Esophagus muscularis mucosa (tissue), 4 donors: ENCODE data around the gene BAG2. TPM values are rescaled to one million over a fixed set of nuclear protein-coding genes. Genes with fewer than 3 reads are reported as not detected.

Source experiments
- DNase-seq: peaks from one replicate; pipeline ENCODE4 v3.0.0-alpha.2; 2017; ENCODE audit errors: extremely low spot score
- H3K27ac ChIP-seq, 4 donors: fragments of 200-600 bp; sonication (generic); replicated peaks in 1 of 4; 1 replicate in 3 of 4; 2 replicates in 1 of 4; pipeline ENCODE4 v1.5.1; 2016 to 2019; ENCODE audit warnings: mild to moderate bottlenecking in 1 of 4
- H3K27me3 ChIP-seq, 4 donors: fragments of 200-600 bp; sonication (generic); one replicate each; pipeline versions ENCODE4 v1.5.1 to v1.6.0; 2016 to 2019
- H3K36me3 ChIP-seq, 4 donors: fragments of 200-600 bp; sonication (generic); one replicate each; pipeline ENCODE4 v1.5.1; 2016 to 2019
- H3K4me1 ChIP-seq, 4 donors: fragments of 200-600 bp; sonication (generic); one replicate each; pipeline ENCODE4 v1.5.1; 2016 to 2019
- H3K4me3 ChIP-seq, 4 donors: fragments of 200-600 bp; sonication (generic); 1 replicate in 2 of 4; 2 replicates in 2 of 4; pipeline ENCODE4 v1.5.1; 2016 to 2019; ENCODE audit warnings: mild to moderate bottlenecking in 4 of 4, moderate library complexity in 1 of 4
- H3K9me3 ChIP-seq, 4 donors: fragments of 200-600 bp; sonication (generic); 1 replicate in 3 of 4; 2 replicates in 1 of 4; pipeline ENCODE4 v1.5.1; 2016 to 2019
- EP300 ChIP-seq: sonication (generic); formaldehyde crosslinking; IDR thresholded peaks from one replicate; pipeline ENCODE4 v1.6.1; 2017; ENCODE audit warnings: antibody characterized with exemption
- POLR2A ChIP-seq: fragments of 450-650 bp; IDR thresholded peaks from one replicate; pipeline ENCODE4 v1.6.1; 2017; ENCODE audit warnings: antibody characterized with exemption, moderate library complexity, mild to moderate bottlenecking, low read depth
- POLR2AphosphoS5 ChIP-seq, 2 donors: sonication (generic); formaldehyde crosslinking; IDR thresholded peaks; one replicate each; pipeline ENCODE4 v1.6.1; 2017; ENCODE audit warnings: antibody characterized with exemption in 2 of 2
- WGBS: methylation state at CpG from one replicate; pipeline ENCODE4 v1.1.5; 2018; 5-methylcytosine and 5-hydroxymethylcytosine counted together
- intact Hi-C: fragments of 100-400 bp; cut with DNase I; formaldehyde crosslinking; loops from one replicate; pipeline ENCODE4 v1.15.1; 2023
- total RNA-seq, 4 donors: library from RNA; depleted of rRNA; stranded (reverse); fragments of >200 nt; gene quantifications; one replicate each; pipeline versions ENCODE4 v1.1.0 to v1.2.1, GENCODE V29; 2016
- TF ChIP-seq, protein P1 (sequence below), 3 experiments: fragments of 200-600 bp in 2 of 3; fragments of 450-650 bp in 1 of 3; sonication (generic) in 2 of 3; IDR thresholded peaks; one replicate each; pipeline ENCODE4 v1.5.1; 2017 to 2019; ENCODE audit warnings: antibody characterized with exemption in 3 of 3, mild to moderate bottlenecking in 2 of 3, moderate library complexity in 1 of 3

Gene BAG2
- total RNA-seq, 4 donors from 2014 or later = 29.0 to 42.8 (median 39.6) TPM

- TF ChIP-seq POLR2AphosphoS5 (IDR thresholded peaks at IDR 0.05) (peak in 1 of 2 donors; percentile 70), EP300 (no peak)
- TF ChIP-seq, protein P1, sequence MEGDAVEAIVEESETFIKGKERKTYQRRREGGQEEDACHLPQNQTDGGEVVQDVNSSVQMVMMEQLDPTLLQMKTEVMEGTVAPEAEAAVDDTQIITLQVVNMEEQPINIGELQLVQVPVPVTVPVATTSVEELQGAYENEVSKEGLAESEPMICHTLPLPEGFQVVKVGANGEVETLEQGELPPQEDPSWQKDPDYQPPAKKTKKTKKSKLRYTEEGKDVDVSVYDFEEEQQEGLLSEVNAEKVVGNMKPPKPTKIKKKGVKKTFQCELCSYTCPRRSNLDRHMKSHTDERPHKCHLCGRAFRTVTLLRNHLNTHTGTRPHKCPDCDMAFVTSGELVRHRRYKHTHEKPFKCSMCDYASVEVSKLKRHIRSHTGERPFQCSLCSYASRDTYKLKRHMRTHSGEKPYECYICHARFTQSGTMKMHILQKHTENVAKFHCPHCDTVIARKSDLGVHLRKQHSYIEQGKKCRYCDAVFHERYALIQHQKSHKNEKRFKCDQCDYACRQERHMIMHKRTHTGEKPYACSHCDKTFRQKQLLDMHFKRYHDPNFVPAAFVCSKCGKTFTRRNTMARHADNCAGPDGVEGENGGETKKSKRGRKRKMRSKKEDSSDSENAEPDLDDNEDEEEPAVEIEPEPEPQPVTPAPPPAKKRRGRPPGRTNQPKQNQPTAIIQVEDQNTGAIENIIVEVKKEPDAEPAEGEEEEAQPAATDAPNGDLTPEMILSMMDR (IDR thresholded peaks at IDR 0.05) = peak; percentile 19 to 60 (median 35)
- no peaks in the 10 kb centered on the region for H3K27me3 ChIP-seq
- peak overlapping the region; percentile 81 to 97 (median 91) for H3K4me3 ChIP-seq
- 1% methylated on average over 33 of the region's 38 CpGs for WGBS
- intact Hi-C loops = loop anchor here (5.0 kb wide), 2 partner anchors 34 to 49 kb away; partner anchors contain the start of gene BAG2
- no peaks in the 10 kb centered on the region for H3K9me3 ChIP-seq
- H3K4me1 ChIP-seq = peaks cover 6 to 42% (median 35%) of the 10 kb centered on the region in 4 donors
- H3K27ac ChIP-seq = peak overlapping the region; percentile 91 to 96 (median 94)
- peak; percentile 92 for DNase-seq
- no peaks in the 10 kb centered on the region for H3K36me3 ChIP-seq
Observed at GRCh38 chr6:57221191-57221935, 49.2 kb downstream of the BAG2 start.

DNA sequence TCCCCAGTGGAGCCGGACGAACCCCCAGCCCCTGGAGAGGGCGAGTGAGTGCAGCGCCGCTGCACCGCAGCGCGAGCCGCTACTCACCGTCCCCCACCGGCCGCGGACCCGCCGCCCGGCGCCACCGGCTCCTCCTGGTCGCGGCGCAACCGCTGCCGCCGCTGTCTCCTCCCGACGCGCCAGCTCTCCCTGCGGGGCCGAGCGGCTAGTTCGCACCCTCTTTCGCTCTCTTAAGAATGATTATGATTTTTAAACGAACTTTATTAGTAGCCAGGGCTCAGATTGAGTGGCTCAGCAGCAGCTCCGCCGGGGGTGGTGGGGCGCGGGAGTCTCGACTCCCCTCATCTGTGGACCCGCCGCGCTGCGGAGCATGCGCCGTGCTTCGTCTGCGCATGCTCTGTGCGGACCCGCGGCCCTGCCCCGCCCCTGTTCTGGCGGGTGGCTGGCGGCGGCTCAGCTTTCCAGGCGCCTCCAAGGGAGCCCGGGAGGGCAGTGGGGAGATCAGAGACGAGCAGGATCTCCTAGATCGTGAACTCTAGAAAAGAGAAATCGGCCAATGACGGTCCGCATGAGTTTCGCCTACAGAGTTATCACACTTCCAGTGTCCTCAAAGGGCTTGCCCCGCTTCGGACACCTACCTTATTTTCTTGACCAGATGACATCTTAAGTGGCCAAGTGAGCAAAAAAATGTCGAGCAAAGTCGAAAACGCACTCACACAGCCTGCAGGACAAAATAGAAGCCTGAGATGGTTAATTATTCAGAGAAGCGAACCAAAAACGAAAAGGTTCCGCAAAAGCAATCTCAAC is 50.0 kb downstream of the BAG2 start, which contains the start of gene RAB23:
Gene RAB23 (minus strand): TSS at position 372 of the 807 bp plus-strand sequence. CDS start 11,927 bp downstream, outside the sequence.
- H3K36me3 ChIP-seq = no peaks in the 10 kb centered on the region
- intact Hi-C loops = loop anchor here (5.0 kb wide), 2 partner anchors 35 to 50 kb away; partner anchors contain the start of gene BAG2
- H3K9me3 ChIP-seq = no peaks in the 10 kb centered on the region
- peaks cover 6 to 34% (median 30%) of the 10 kb centered on the region in 4 donors for H3K4me1 ChIP-seq
- DNase-seq = peak; percentile 93
- under 1% methylated on average over 51 of the region's 69 CpGs for WGBS
- H3K4me3 ChIP-seq = peak within 1 kb of the TSS; percentile 81 to 97 (median 91)
- H3K27me3 ChIP-seq = no peaks in the 10 kb centered on the region
- peak within 1 kb of the TSS; percentile 91 to 96 (median 94) for H3K27ac ChIP-seq
- TF ChIP-seq EP300 = no peak
- peak; percentile 94 to 98 for TF ChIP-seq POLR2AphosphoS5 (IDR thresholded peaks at IDR 0.05)
- peak; percentile 88 for TF ChIP-seq POLR2A

GRCh38 chr6:57222743-57223077 is 50.6 kb downstream of the BAG2 start:
- TF ChIP-seq POLR2AphosphoS5 (IDR thresholded peaks at IDR 0.05) (no peak), POLR2A (no peak), EP300 (no peak)
- TF ChIP-seq, protein P1 (IDR thresholded peaks at IDR 0.05) = no peak
- Histone ChIP-seq H3K27me3 (no peaks in the 10 kb centered on the region), H3K36me3 (no peaks in the 10 kb centered on the region), H3K27ac (peak overlapping the region; percentile 91 to 96 (median 94)), H3K4me1 (peaks cover 6 to 28% (median 24%) of the 10 kb centered on the region in 4 donors), H3K4me3 (peak overlapping the region; percentile 81 to 97 (median 91)), H3K9me3 (no peaks in the 10 kb centered on the region)
- intact Hi-C loops = loop anchor here (5.0 kb wide), 2 partner anchors 35 to 50 kb away; partner anchors contain the start of gene BAG2
- no peak for DNase-seq
- WGBS = 28% methylated on average over 5 of the region's 5 CpGs

- Histone ChIP-seq H3K36me3 (no peaks in the 10 kb centered on the region), H3K27me3 (no peaks in the 10 kb centered on the region), H3K4me1 (peaks cover 6 to 20% (median 9%) of the 10 kb centered on the region in 4 donors), H3K9me3 (no peaks in the 10 kb centered on the region), H3K27ac (no peak overlapping the region), H3K4me3 (no peak overlapping the region)
- WGBS = 50% methylated on average over 1 of the region's 1 CpG
- intact Hi-C loops = loop anchor here (5.0 kb wide), 2 partner anchors 38 to 53 kb away; partner anchors contain the start of gene BAG2
- DNase-seq = no peak
- TF ChIP-seq POLR2AphosphoS5 (IDR thresholded peaks at IDR 0.05) (no peak), POLR2A (no peak), EP300 (no peak)
- TF ChIP-seq, protein P1 (IDR thresholded peaks at IDR 0.05) = no peak
Observed at GRCh38 chr6:57224769-57225515, 52.8 kb downstream of the BAG2 start.
